IMR-90 (cell line): Measurements from ENCODE around the gene FNDC4.

Experiments used
- CTCF ChIP-seq: conservative IDR thresholded peaks from 2 replicates; pipeline ENCODE4 v1.5.1; 2012; ENCODE audit warnings: mild to moderate bottlenecking, low read depth, low read length, improper control_type of control experiment
- FOS ChIP-seq: fragments of 150-350 bp; IDR thresholded peaks from 2 replicates; pipeline ENCODE4 v1.6.1; 2016; ENCODE audit warnings: low read depth, low read length
- MAFK ChIP-seq: IDR thresholded peaks from 2 replicates; pipeline ENCODE4 v1.6.1; 2012; ENCODE audit warnings: low read depth, low read length, improper control_type of control experiment
- MXI1 ChIP-seq: IDR thresholded peaks from 2 replicates; pipeline ENCODE4 v1.6.1; 2012; ENCODE audit warnings: low read depth, mild to moderate bottlenecking, low read length, moderate library complexity, borderline replicate concordance
- NFE2L2 ChIP-seq: fragments of 150-350 bp; IDR thresholded peaks from 2 replicates; pipeline ENCODE4 v1.6.1; 2016; ENCODE audit warnings: low read depth, mild to moderate bottlenecking, low read length
- POLR2A ChIP-seq: IDR thresholded peaks from 2 replicates; pipeline ENCODE4 v1.6.1; 2012; ENCODE audit warnings: mild to moderate bottlenecking, low read depth, low read length
- RAD21 ChIP-seq: IDR thresholded peaks from 2 replicates; pipeline ENCODE4 v1.6.1; 2012; ENCODE audit warnings: low read length, improper control_type of control experiment
- RFX5 ChIP-seq: IDR thresholded peaks from 2 replicates; pipeline ENCODE4 v1.8.0; 2012; ENCODE audit warnings: low read depth, mild to moderate bottlenecking, low read length, moderate library complexity
- TF ChIP-seq, protein P1 (sequence below): fragments of 150-350 bp; IDR thresholded peaks from 2 replicates; pipeline ENCODE4 v1.6.1; 2017; ENCODE audit warnings: mild to moderate bottlenecking, antibody characterized with exemption, low read length, low read depth
- TF ChIP-seq, protein P2 (sequence below): fragments of 150-350 bp; IDR thresholded peaks from 2 replicates; pipeline ENCODE4 v1.6.1; 2016; ENCODE audit warnings: low read depth, mild to moderate bottlenecking, low read length, moderate library complexity, borderline replicate concordance

- TF ChIP-seq POLR2A (no peak), CTCF (no peak), FOS (no peak), MAFK (no peak), NFE2L2 (no peak), RAD21 (no peak), RFX5 (no peak), MXI1 (no peak)
- TF ChIP-seq, protein P1, sequence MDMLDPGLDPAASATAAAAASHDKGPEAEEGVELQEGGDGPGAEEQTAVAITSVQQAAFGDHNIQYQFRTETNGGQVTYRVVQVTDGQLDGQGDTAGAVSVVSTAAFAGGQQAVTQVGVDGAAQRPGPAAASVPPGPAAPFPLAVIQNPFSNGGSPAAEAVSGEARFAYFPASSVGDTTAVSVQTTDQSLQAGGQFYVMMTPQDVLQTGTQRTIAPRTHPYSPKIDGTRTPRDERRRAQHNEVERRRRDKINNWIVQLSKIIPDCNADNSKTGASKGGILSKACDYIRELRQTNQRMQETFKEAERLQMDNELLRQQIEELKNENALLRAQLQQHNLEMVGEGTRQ = no peak
- TF ChIP-seq, protein P2, sequence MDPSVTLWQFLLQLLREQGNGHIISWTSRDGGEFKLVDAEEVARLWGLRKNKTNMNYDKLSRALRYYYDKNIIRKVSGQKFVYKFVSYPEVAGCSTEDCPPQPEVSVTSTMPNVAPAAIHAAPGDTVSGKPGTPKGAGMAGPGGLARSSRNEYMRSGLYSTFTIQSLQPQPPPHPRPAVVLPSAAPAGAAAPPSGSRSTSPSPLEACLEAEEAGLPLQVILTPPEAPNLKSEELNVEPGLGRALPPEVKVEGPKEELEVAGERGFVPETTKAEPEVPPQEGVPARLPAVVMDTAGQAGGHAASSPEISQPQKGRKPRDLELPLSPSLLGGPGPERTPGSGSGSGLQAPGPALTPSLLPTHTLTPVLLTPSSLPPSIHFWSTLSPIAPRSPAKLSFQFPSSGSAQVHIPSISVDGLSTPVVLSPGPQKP = no peak
Observed at GRCh38 chr2:27502142-27502541, 7.1 kb upstream of the FNDC4 start.
